Mononuclear cell (primary cell): ENCODE results near the gene VCP. TPM values are rescaled to one million over a fixed set of nuclear protein-coding genes. Genes with fewer than 3 reads are reported as not detected.
"Not testable (repeated sequence)": the region's sequence is repeated elsewhere in the genome, so short reads cannot be mapped to it uniquely, and the experiment has no call there.

Source experiments
- H3K27me3 ChIP-seq: 2 replicates; pipeline ENCODE4 v1.6.0; 2011; ENCODE audit warnings: low read length, control low read depth; ENCODE audit not compliant: insufficient read depth
- H3K4me1 ChIP-seq: 2 replicates; pipeline ENCODE4 v1.5.1; 2011; ENCODE audit warnings: mild to moderate bottlenecking, low read length, control low read depth; ENCODE audit not compliant: insufficient read depth
- H3K4me3 ChIP-seq: 2 replicates; pipeline ENCODE4 v1.5.1; 2011; ENCODE audit warnings: mild to moderate bottlenecking, low read length, moderate library complexity
- H3K9me3 ChIP-seq: 2 replicates; pipeline ENCODE4 v1.5.1; 2011; ENCODE audit warnings: low read depth, mild to moderate bottlenecking, control low read depth, low read length
- total RNA-seq: library from RNA; depleted of rRNA; stranded (reverse); fragments of >200 nt; gene quantifications from one replicate; pipeline ENCODE4 v1.2.3, GENCODE V29; 2012

The VCP gene
- total RNA-seq, 1 donor, result 166 TPM

GRCh38 chr9:35027860-35028259 is 44.6 kb downstream of the VCP start:
- no peaks in the 10 kb centered on the region for H3K27me3 ChIP-seq
- no peak overlapping the region for H3K4me3 ChIP-seq
- H3K4me1 ChIP-seq, result peaks cover 5% of the 10 kb centered on the region
- H3K9me3 ChIP-seq, result no peaks in the 10 kb centered on the region

GRCh38 chr9:35027374-35027773 is 45.1 kb downstream of the VCP start:
- Histone ChIP-seq H3K4me3 (no peak overlapping the region), H3K27me3 (no peaks in the 10 kb centered on the region), H3K4me1 (peaks cover 5% of the 10 kb centered on the region), H3K9me3 (no peaks in the 10 kb centered on the region)

GRCh38 chr9:35026671-35027070 is 45.8 kb downstream of the VCP start:
- H3K4me1 ChIP-seq, result peaks cover 5% of the 10 kb centered on the region
- H3K4me3 ChIP-seq, result no peak overlapping the region
- no peaks in the 10 kb centered on the region for H3K27me3 ChIP-seq
- no peaks in the 10 kb centered on the region for H3K9me3 ChIP-seq

GRCh38 chr9:35023443-35023842 is 49.0 kb downstream of the VCP start:
- H3K9me3 ChIP-seq, H3K27me3 ChIP-seq, H3K4me3 ChIP-seq, H3K4me1 ChIP-seq: not testable (repeated sequence)

- H3K4me1 ChIP-seq, result no peaks in the 10 kb centered on the region
- no peaks in the 10 kb centered on the region for H3K27me3 ChIP-seq
- no peak overlapping the region for H3K4me3 ChIP-seq
- H3K9me3 ChIP-seq, result peaks cover 15% of the 10 kb centered on the region
These were observed 57.9 kb downstream of the VCP start for GRCh38 chr9:35014517-35014916.

GRCh38 chr9:35010351-35010958 is 62.0 kb downstream of the VCP start:
- H3K9me3 ChIP-seq, result peaks cover 15% of the 10 kb centered on the region
- H3K27me3 ChIP-seq, result no peaks in the 10 kb centered on the region
- H3K4me1 ChIP-seq, result no peaks in the 10 kb centered on the region
- no peak overlapping the region for H3K4me3 ChIP-seq

Other genes starting within 250 kb of the VCP start
- gene PHF24, start 114.3 kb downstream of the VCP start, total RNA-seq, result not detected
- gene DNAJB5, start 82.9 kb downstream of the VCP start, total RNA-seq, result 1.2 TPM
- 6.9 TPM for gene FANCG, start 7.3 kb upstream of the VCP start, total RNA-seq
- gene PIGO, start 24.0 kb upstream of the VCP start, total RNA-seq, result 8.7 TPM
- 23.4 TPM for gene STOML2, start 30.5 kb upstream of the VCP start, total RNA-seq
- 15.2 TPM for gene ATOSB, start 43.2 kb upstream of the VCP start, total RNA-seq
- 0.31 TPM for gene UNC13B, start 89.4 kb upstream of the VCP start, total RNA-seq